ENCODE data around the gene ACTRT2. TPM values are rescaled to one million over a fixed set of nuclear protein-coding genes. Genes with fewer than 3 reads are reported as not detected.

ACTRT2 gene
- not detected in 2 replicates for total RNA-seq

- intact Hi-C loops (cut with micrococcal nuclease): no loop called here
Observed at GRCh38 chr1:3021233-3021671, at the start of gene ACTRT2. Gene ACTRT2 (plus strand): TSS chr1:3021467. CDS start chr1:3021687, 220 bp downstream.

GRCh38 chr1:2971609-2972008, 49.7 kb upstream of the ACTRT2 start:
- intact Hi-C loops (cut with micrococcal nuclease): no loop called here

- intact Hi-C loops (cut with micrococcal nuclease): no loop called here
Observed at GRCh38 chr1:2972011-2972878, 49.0 kb upstream of the ACTRT2 start.

GRCh38 chr1:2972879-2973575, 48.2 kb upstream of the ACTRT2 start:
- intact Hi-C loops (cut with micrococcal nuclease): no loop called here

GRCh38 chr1:2973601-2974593, 47.4 kb upstream of the ACTRT2 start:
- intact Hi-C loops (cut with micrococcal nuclease): no loop called here

- intact Hi-C loops (cut with micrococcal nuclease): no loop called here
Observed at GRCh38 chr1:2974701-2975301, 46.5 kb upstream of the ACTRT2 start.

GRCh38 chr1:2975466-2976179, 45.6 kb upstream of the ACTRT2 start:
- intact Hi-C loops (cut with micrococcal nuclease): no loop called here

- intact Hi-C loops (cut with micrococcal nuclease): no loop called here
Observed at GRCh38 chr1:2976180-2976562, 45.1 kb upstream of the ACTRT2 start.

- intact Hi-C loops (cut with micrococcal nuclease): no loop called here
Observed at GRCh38 chr1:2977886-2978611, 43.2 kb upstream of the ACTRT2 start.

- intact Hi-C loops (cut with micrococcal nuclease): no loop called here
Observed at GRCh38 chr1:2978691-2979190, 42.5 kb upstream of the ACTRT2 start.

GRCh38 chr1:2979191-2980072, 41.8 kb upstream of the ACTRT2 start:
- intact Hi-C loops (cut with micrococcal nuclease): no loop called here

- intact Hi-C loops (cut with micrococcal nuclease): no loop called here
Observed at GRCh38 chr1:2980073-2980791, 41.0 kb upstream of the ACTRT2 start.

GRCh38 chr1:2980849-2981248, 40.4 kb upstream of the ACTRT2 start:
- intact Hi-C loops (cut with micrococcal nuclease): no loop called here

- intact Hi-C loops (cut with micrococcal nuclease): no loop called here
Observed at GRCh38 chr1:2981388-2981787, 39.9 kb upstream of the ACTRT2 start.

GRCh38 chr1:2981981-2982614, 39.2 kb upstream of the ACTRT2 start:
- intact Hi-C loops (cut with micrococcal nuclease): no loop called here

GRCh38 chr1:2982615-2983318, 38.5 kb upstream of the ACTRT2 start:
- intact Hi-C loops (cut with micrococcal nuclease): no loop called here

GRCh38 chr1:2983319-2983705, 38.0 kb upstream of the ACTRT2 start:
- intact Hi-C loops (cut with micrococcal nuclease): no loop called here
